Spleen (tissue), 11 donors: ENCODE results near the gene TMEM120B. TPM values are rescaled to one million over a fixed set of nuclear protein-coding genes. Genes with fewer than 3 reads are reported as not detected.

Experiments used
- DNase-seq: peaks from one replicate; pipeline ENCODE4 v3.0.0-alpha.2; 2020
- H3K27ac ChIP-seq, 8 donors: fragments of 200-600 bp; sonication (generic) in 7 of 8; 1 replicate in 4 of 8; 2 replicates in 4 of 8; pipeline versions ENCODE4 v1.5.0 to v1.8.0; 2016 to 2021; ENCODE audit warnings: inconsistent platforms in 4 of 8, mild to moderate bottlenecking in 4 of 8, moderate library complexity in 1 of 8
- H3K27me3 ChIP-seq, 7 donors: fragments of 200-600 bp; sonication (generic) in 6 of 7; replicated peaks in 1 of 7; 1 replicate in 4 of 7; 2 replicates in 3 of 7; pipeline versions ENCODE4 v1.5.0 to v1.8.0; 2016 to 2021; ENCODE audit warnings: inconsistent platforms in 3 of 7, mild to moderate bottlenecking in 1 of 7
- H3K36me3 ChIP-seq, 6 donors: fragments of 200-600 bp; sonication (generic) in 5 of 6; 1 replicate in 4 of 6; 2 replicates in 2 of 6; pipeline versions ENCODE4 v1.5.0 to v1.8.0; 2016 to 2021; ENCODE audit warnings: inconsistent platforms in 2 of 6
- H3K4me1 ChIP-seq, 6 donors: fragments of 200-600 bp; sonication (generic) in 5 of 6; 1 replicate in 3 of 6; 2 replicates in 3 of 6; pipeline versions ENCODE4 v1.5.0 to v1.8.0; 2016 to 2021; ENCODE audit warnings: inconsistent platforms in 3 of 6
- H3K4me3 ChIP-seq, 8 donors: fragments of 200-600 bp; sonication (generic) in 7 of 8; 1 replicate in 4 of 8; 2 replicates in 4 of 8; pipeline versions ENCODE4 v1.5.0 to v1.8.0; 2016 to 2021; ENCODE audit warnings: inconsistent platforms in 4 of 8, mild to moderate bottlenecking in 4 of 8, moderate library complexity in 2 of 8
- H3K9me3 ChIP-seq, 8 donors: fragments of 200-600 bp; sonication (generic) in 7 of 8; 1 replicate in 4 of 8; 2 replicates in 4 of 8; pipeline versions ENCODE4 v1.5.0 to v1.8.0; 2016 to 2021; ENCODE audit warnings: inconsistent platforms in 4 of 8
- POLR2A ChIP-seq, 3 donors: fragments of 450-650 bp; IDR thresholded peaks; one replicate each; pipeline ENCODE4 v1.5.1; 2017; ENCODE audit warnings: antibody characterized with exemption in 3 of 3, mild to moderate bottlenecking in 1 of 3
- POLR2AphosphoS5 ChIP-seq, 3 donors: sonication (generic); formaldehyde crosslinking; IDR thresholded peaks; one replicate each; pipeline ENCODE4 v1.5.1; 2017; ENCODE audit warnings: antibody characterized with exemption in 3 of 3
- whole genome bisulfite sequencing, 5 donors: extraction: QIAGEN DNeasy Blood & Tissue Kit in 3 of 5; methylation state at CpG; one replicate each; pipeline versions ENCODE4 v1.1.5 to v1.1.7; 2013 to 2018; 5-methylcytosine and 5-hydroxymethylcytosine counted together
- intact Hi-C: fragments of 100-400 bp; cut with DNase I; formaldehyde crosslinking; loops from one replicate; pipeline ENCODE4 v1.15.0; 2023; ENCODE audit warnings: low total_unique reads
- polyA plus RNA-seq, 3 donors: library from polyadenylated mRNA; stranded (reverse); fragments of 200-250 nt; gene quantifications; one replicate each; pipeline ENCODE4 v1.2.1, GENCODE V29; 2013
- total RNA-seq, 7 donors: library from RNA; depleted of rRNA in 3 of 7; stranded (reverse); fragments of >200 nt in 3 of 7; fragmentation: NEBNext Ultra II Directional in 4 of 7; extraction: Animal tissue kit (Norgen Biotek cat#: 25700) in 4 of 7; gene quantifications; one replicate each; pipeline versions ENCODE4 v1.1.0 to v1.2.1, GENCODE V29; 2016 to 2021
- TF ChIP-seq, protein P1 (sequence below), 11 experiments: fragments of 200-600 bp in 7 of 11; fragments of 450-650 bp in 4 of 11; sonication (generic) in 4 of 11; IDR thresholded peaks in 8 of 11; conservative IDR thresholded peaks in 3 of 11; 1 replicate in 7 of 11; 2 replicates in 4 of 11; pipeline versions ENCODE4 v1.4.0 to v1.8.0; 2016 to 2021; ENCODE audit warnings: antibody characterized with exemption in 11 of 11, inconsistent platforms in 4 of 11, mild to moderate bottlenecking in 1 of 11
- donor health status: healthy with polysubstance abuse.
- donor health status: DM: no; HTN: no; CAD: no; lungs with moderate emphysema.
- donor health status: DM: no; HTN: no; CAD: no.
- donor health status: Bipolar disorder and iron deficiency.
- donor health status: healthy.
- donor health status: DM: no; HTN: no; CAD: no.
- donor health status: DM: yes; HTN: yes; CAD: no.

Gene TMEM120B
- total and polyA plus RNA-seq, 10 donors, result 2.9 to 8.9 (median 5.8) TPM

DNA sequence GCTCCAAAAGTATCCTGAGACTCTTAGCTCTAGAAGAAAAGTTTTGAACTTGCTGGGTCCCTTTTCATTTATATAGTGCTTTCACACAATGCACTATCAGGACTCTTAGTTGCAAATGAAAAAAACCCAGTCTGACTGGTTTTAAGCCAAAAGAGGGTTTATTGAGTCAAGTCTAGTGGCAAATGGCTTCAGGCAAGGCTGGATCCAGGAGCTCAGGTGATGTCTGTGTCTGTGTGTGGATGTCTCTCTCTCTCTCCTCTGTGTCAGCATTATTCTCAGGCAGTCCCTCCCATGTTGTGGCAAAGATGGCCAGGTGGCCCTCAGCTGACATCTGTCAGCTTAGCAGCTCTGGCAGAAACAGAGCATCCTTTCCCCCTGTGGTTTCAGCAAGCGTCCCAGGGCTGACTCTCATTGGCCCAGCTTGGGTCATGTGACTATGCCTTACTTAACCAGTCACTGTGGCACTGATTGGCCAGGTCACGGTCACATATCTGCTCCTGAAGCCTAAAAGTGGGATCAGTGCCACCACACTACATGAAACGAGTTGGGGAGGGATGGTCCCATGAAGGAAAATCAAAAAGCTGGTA, 6.2 kb downstream of the TMEM120B start:
- H3K27ac ChIP-seq, result no peak overlapping the region

DNA sequence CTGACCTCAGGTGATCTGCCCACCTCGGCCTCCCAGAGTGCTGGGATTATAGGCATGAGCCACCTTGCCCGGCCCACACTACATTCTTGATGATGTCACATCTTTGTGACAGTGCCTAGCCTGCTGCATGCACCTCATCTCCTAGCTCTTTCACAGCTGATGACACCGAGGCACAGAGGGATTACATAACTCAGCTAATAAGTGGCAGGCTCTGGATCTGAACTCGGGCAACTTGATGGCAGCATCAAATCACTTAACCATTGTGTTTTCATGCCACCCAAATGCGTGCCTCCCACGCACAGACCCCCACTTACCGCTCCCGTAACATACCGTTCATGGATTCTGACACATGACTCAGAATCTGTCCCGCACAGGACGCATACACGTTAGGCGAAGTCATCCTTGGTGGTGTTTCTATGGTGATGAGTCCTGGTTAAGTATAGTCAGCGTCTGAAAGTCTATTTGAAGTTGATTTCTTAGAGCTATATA, 7.4 kb downstream of the TMEM120B start:
- Histone ChIP-seq H3K27me3 (no peaks in the 10 kb centered on the region), H3K4me1 (peaks cover 0 to 9% (median 0%) of the 10 kb centered on the region in 6 donors), H3K4me3 (no peak overlapping the region), H3K9me3 (no peaks in the 10 kb centered on the region), H3K36me3 (peaks cover 0 to 5% (median 0%) of the 10 kb centered on the region in 6 donors), H3K27ac (no peak overlapping the region)
- intact Hi-C loops, result no loop called here
- 84 to 88% (median 86%) methylated on average over 14 of the region's 14 CpGs for WGBS, 5 donors
- no peak for DNase-seq
- no peak for TF ChIP-seq POLR2AphosphoS5 (IDR thresholded peaks at IDR 0.05)
- TF ChIP-seq POLR2A (IDR thresholded peaks at IDR 0.05), result no peak
- TF ChIP-seq, protein P1, sequence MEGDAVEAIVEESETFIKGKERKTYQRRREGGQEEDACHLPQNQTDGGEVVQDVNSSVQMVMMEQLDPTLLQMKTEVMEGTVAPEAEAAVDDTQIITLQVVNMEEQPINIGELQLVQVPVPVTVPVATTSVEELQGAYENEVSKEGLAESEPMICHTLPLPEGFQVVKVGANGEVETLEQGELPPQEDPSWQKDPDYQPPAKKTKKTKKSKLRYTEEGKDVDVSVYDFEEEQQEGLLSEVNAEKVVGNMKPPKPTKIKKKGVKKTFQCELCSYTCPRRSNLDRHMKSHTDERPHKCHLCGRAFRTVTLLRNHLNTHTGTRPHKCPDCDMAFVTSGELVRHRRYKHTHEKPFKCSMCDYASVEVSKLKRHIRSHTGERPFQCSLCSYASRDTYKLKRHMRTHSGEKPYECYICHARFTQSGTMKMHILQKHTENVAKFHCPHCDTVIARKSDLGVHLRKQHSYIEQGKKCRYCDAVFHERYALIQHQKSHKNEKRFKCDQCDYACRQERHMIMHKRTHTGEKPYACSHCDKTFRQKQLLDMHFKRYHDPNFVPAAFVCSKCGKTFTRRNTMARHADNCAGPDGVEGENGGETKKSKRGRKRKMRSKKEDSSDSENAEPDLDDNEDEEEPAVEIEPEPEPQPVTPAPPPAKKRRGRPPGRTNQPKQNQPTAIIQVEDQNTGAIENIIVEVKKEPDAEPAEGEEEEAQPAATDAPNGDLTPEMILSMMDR (IDR thresholded peaks at IDR 0.05 in 8 of 11, conservative IDR thresholded peaks at IDR 0.05 in 3 of 11), result no peak

More for the DNA sequence above, 6.2 kb downstream of the TMEM120B start:
- Histone ChIP-seq H3K36me3 (no peaks in the 10 kb centered on the region), H3K27me3 (no peaks in the 10 kb centered on the region), H3K9me3 (no peaks in the 10 kb centered on the region), H3K4me3 (no peak overlapping the region), H3K4me1 (peaks cover 0 to 14% (median 3%) of the 10 kb centered on the region in 6 donors)
- intact Hi-C loops, result no loop called here
- no peak for DNase-seq
- WGBS, 5 donors, result 81 to 93% (median 87%) methylated on average over 3 of the region's 3 CpGs
- TF ChIP-seq POLR2AphosphoS5 (IDR thresholded peaks at IDR 0.05) (no peak), POLR2A (IDR thresholded peaks at IDR 0.05) (no peak)
- TF ChIP-seq, protein P1 (IDR thresholded peaks at IDR 0.05 in 8 of 11, conservative IDR thresholded peaks at IDR 0.05 in 3 of 11), result no peak

DNA sequence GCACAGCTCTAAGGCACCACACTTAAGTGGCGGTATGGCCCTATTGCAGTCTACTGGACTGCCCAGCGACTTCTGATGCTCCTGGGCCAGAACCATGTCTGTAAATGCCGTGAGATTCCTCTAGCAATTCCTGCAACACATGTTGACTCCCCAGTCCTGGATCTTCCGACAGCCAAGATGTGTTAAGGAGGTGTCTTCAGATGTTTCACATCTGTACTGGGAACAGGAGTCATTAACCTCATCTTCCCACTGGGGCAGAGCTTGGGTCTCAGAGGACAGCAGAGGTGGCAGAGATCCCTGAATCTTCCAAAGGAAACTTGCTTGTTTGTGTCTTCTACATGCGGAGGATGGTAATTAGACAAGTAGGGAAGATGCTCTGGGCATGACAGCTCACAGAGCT, 8.2 kb downstream of the TMEM120B start:
- Histone ChIP-seq H3K27me3 (no peaks in the 10 kb centered on the region), H3K9me3 (no peaks in the 10 kb centered on the region), H3K4me1 (peaks cover 0 to 9% (median 0%) of the 10 kb centered on the region in 6 donors), H3K36me3 (peaks cover 0 to 8% (median 0%) of the 10 kb centered on the region in 6 donors), H3K27ac (no peak overlapping the region), H3K4me3 (no peak overlapping the region)
- no peak for DNase-seq
- intact Hi-C loops, result no loop called here
- TF ChIP-seq, protein P1 (IDR thresholded peaks at IDR 0.05 in 8 of 11, conservative IDR thresholded peaks at IDR 0.05 in 3 of 11), result no peak
- no peak for TF ChIP-seq POLR2AphosphoS5 (IDR thresholded peaks at IDR 0.05)
- WGBS, 5 donors, result 90 to 98% (median 97%) methylated on average over 5 of the region's 5 CpGs

DNA sequence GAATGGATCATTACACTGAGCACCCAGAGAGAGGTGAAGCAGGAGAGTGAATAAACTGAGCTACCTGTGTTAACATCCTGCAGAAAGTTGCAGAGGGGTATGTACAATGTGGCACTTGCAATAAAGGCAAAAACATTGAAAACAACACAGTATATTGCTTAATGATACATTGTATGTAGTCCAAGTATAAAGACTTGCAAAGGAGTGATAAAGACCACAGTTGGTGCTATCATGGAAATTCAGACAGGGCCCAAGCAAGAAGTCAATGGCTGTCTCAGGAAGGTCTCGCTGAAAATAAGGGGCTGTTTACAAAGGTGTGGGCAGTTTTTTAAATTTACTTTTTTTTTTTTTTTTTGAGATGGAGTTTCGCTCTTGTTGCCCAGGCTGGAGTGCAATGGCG, 10.0 kb downstream of the TMEM120B start:
- no peaks in the 10 kb centered on the region for H3K4me1 ChIP-seq
- WGBS, 5 donors, result 90 to 100% (median 98%) methylated on average over 1 to 3 of the region's 3 CpGs
- intact Hi-C loops, result no loop called here
- H3K36me3 ChIP-seq, result peaks cover 0 to 8% (median 0%) of the 10 kb centered on the region in 6 donors
- H3K4me3 ChIP-seq, result no peak overlapping the region
- H3K27ac ChIP-seq, result no peak overlapping the region
- TF ChIP-seq POLR2A (IDR thresholded peaks at IDR 0.05) (no peak), POLR2AphosphoS5 (IDR thresholded peaks at IDR 0.05) (no peak)
- TF ChIP-seq, protein P1 (IDR thresholded peaks at IDR 0.05 in 8 of 11, conservative IDR thresholded peaks at IDR 0.05 in 3 of 11), result no peak
- no peaks in the 10 kb centered on the region for H3K27me3 ChIP-seq
- H3K9me3 ChIP-seq, result no peaks in the 10 kb centered on the region
- DNase-seq, result no peak
